Neuron (in vitro differentiated cells): ENCODE results near the gene PTPRN2.

Source experiments
- H2AFZ ChIP-seq: one replicate; pipeline ENCODE4 v1.6.1; 2013; ENCODE audit warnings: low read depth, mild to moderate bottlenecking, inconsistent platforms, low read length, moderate library complexity
- H3K27me3 ChIP-seq: one replicate; pipeline ENCODE4 v1.6.1; 2013; ENCODE audit warnings: low read length; ENCODE audit not compliant: insufficient read depth
- H3K36me3 ChIP-seq: one replicate; pipeline ENCODE4 v1.6.1; 2013; ENCODE audit warnings: low read length; ENCODE audit not compliant: insufficient read depth
- H3K4me1 ChIP-seq: one replicate; pipeline ENCODE4 v1.6.1; 2013; ENCODE audit warnings: low read length; ENCODE audit not compliant: insufficient read depth
- H3K4me3 ChIP-seq: 2 replicates; pipeline ENCODE4 v1.5.1; 2013; ENCODE audit warnings: mild to moderate bottlenecking, low read length, moderate library complexity
- H3K9me3 ChIP-seq: one replicate; pipeline ENCODE4 v1.6.1; 2013; ENCODE audit warnings: low read length

The PTPRN2 gene

GRCh38 chr7:157615101-157615817 lies 972.4 kb downstream of the PTPRN2 start:
- H3K9me3 ChIP-seq = no peaks in the 10 kb centered on the region
- peaks cover 93% of the 10 kb centered on the region for H3K36me3 ChIP-seq
- H3K4me1 ChIP-seq = no peaks in the 10 kb centered on the region
- H2AFZ ChIP-seq = no peak overlapping the region
- no peak overlapping the region for H3K4me3 ChIP-seq
- no peaks in the 10 kb centered on the region for H3K27me3 ChIP-seq

GRCh38 chr7:157614457-157615020 lies 973.1 kb downstream of the PTPRN2 start:
- H3K27me3 ChIP-seq = no peaks in the 10 kb centered on the region
- no peak overlapping the region for H2AFZ ChIP-seq
- H3K4me3 ChIP-seq = no peak overlapping the region
- peaks cover 93% of the 10 kb centered on the region for H3K36me3 ChIP-seq
- no peaks in the 10 kb centered on the region for H3K4me1 ChIP-seq
- H3K9me3 ChIP-seq = no peaks in the 10 kb centered on the region

GRCh38 chr7:157613575-157614322 lies 973.9 kb downstream of the PTPRN2 start:
- Histone ChIP-seq H3K4me1 (no peaks in the 10 kb centered on the region), H3K27me3 (no peaks in the 10 kb centered on the region), H3K9me3 (no peaks in the 10 kb centered on the region), H3K36me3 (peaks cover 92% of the 10 kb centered on the region), H3K4me3 (no peak overlapping the region), H2AFZ (no peak overlapping the region)

- H3K9me3 ChIP-seq = no peaks in the 10 kb centered on the region
- no peak overlapping the region for H2AFZ ChIP-seq
- peaks cover 89% of the 10 kb centered on the region for H3K36me3 ChIP-seq
- no peaks in the 10 kb centered on the region for H3K27me3 ChIP-seq
- no peak overlapping the region for H3K4me3 ChIP-seq
- H3K4me1 ChIP-seq = no peaks in the 10 kb centered on the region
These were observed 974.7 kb downstream of the PTPRN2 start for GRCh38 chr7:157612664-157613561.

GRCh38 chr7:157612009-157612663 lies 975.5 kb downstream of the PTPRN2 start:
- no peak overlapping the region for H2AFZ ChIP-seq
- H3K4me1 ChIP-seq = no peaks in the 10 kb centered on the region
- peaks cover 89% of the 10 kb centered on the region for H3K36me3 ChIP-seq
- no peak overlapping the region for H3K4me3 ChIP-seq
- H3K9me3 ChIP-seq = no peaks in the 10 kb centered on the region
- no peaks in the 10 kb centered on the region for H3K27me3 ChIP-seq

GRCh38 chr7:157611341-157611740 lies 976.3 kb downstream of the PTPRN2 start:
- no peak overlapping the region for H3K4me3 ChIP-seq
- H3K36me3 ChIP-seq = peaks cover 91% of the 10 kb centered on the region
- H3K9me3 ChIP-seq = no peaks in the 10 kb centered on the region

GRCh38 chr7:157610671-157611295 lies 976.8 kb downstream of the PTPRN2 start:
- Histone ChIP-seq H3K27me3 (no peaks in the 10 kb centered on the region), H3K36me3 (peaks cover 91% of the 10 kb centered on the region), H3K4me1 (no peaks in the 10 kb centered on the region), H3K4me3 (no peak overlapping the region), H3K9me3 (no peaks in the 10 kb centered on the region), H2AFZ (no peak overlapping the region)

More at GRCh38 chr7:157611341-157611740, 976.3 kb downstream of the PTPRN2 start:
- Histone ChIP-seq H3K27me3 (no peaks in the 10 kb centered on the region), H3K4me1 (no peaks in the 10 kb centered on the region), H2AFZ (no peak overlapping the region)

- Histone ChIP-seq H3K27me3 (no peaks in the 10 kb centered on the region), H3K9me3 (no peaks in the 10 kb centered on the region), H2AFZ (no peak overlapping the region), H3K4me3 (no peak overlapping the region), H3K4me1 (no peaks in the 10 kb centered on the region), H3K36me3 (peaks cover 91% of the 10 kb centered on the region)
These were observed 977.5 kb downstream of the PTPRN2 start for GRCh38 chr7:157609932-157610640.

- Histone ChIP-seq H3K4me1 (no peaks in the 10 kb centered on the region), H3K4me3 (no peak overlapping the region), H3K27me3 (no peaks in the 10 kb centered on the region), H3K9me3 (no peaks in the 10 kb centered on the region), H3K36me3 (peaks cover 90% of the 10 kb centered on the region), H2AFZ (no peak overlapping the region)
These were observed 978.1 kb downstream of the PTPRN2 start for GRCh38 chr7:157609516-157609915.

- Histone ChIP-seq H2AFZ (no peak overlapping the region), H3K36me3 (peaks cover 89% of the 10 kb centered on the region), H3K9me3 (no peaks in the 10 kb centered on the region), H3K4me1 (no peaks in the 10 kb centered on the region), H3K4me3 (no peak overlapping the region), H3K27me3 (no peaks in the 10 kb centered on the region)
These were observed 980.4 kb downstream of the PTPRN2 start for GRCh38 chr7:157607218-157607617.

GRCh38 chr7:157606140-157606539 lies 981.5 kb downstream of the PTPRN2 start:
- no peaks in the 10 kb centered on the region for H3K9me3 ChIP-seq
- no peaks in the 10 kb centered on the region for H3K4me1 ChIP-seq
- H3K27me3 ChIP-seq = no peaks in the 10 kb centered on the region
- no peak overlapping the region for H2AFZ ChIP-seq
- H3K36me3 ChIP-seq = peaks cover 90% of the 10 kb centered on the region
- no peak overlapping the region for H3K4me3 ChIP-seq
